ENCODE data around the gene CALML6.

The CALML6 gene

DNA sequence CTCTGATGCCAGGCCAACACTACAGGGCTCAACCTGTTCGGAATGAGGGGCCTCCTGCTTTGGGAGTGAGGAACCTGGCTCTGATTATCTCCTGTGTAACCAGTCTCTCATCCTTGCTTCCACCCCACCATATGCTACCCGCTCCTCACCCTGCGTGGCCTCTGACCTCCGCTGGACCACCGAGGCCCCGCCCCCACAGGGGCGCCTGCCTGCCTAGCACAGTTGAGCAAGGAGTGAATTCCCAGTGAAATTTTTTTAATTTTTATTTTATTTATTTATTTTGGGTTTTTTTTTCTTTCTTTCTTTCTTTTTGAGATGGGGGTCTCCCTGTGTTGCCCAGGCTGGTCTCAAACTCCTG is 22.3 kb upstream of the CALML6 start:
- DNase-seq, result no peak

DNA sequence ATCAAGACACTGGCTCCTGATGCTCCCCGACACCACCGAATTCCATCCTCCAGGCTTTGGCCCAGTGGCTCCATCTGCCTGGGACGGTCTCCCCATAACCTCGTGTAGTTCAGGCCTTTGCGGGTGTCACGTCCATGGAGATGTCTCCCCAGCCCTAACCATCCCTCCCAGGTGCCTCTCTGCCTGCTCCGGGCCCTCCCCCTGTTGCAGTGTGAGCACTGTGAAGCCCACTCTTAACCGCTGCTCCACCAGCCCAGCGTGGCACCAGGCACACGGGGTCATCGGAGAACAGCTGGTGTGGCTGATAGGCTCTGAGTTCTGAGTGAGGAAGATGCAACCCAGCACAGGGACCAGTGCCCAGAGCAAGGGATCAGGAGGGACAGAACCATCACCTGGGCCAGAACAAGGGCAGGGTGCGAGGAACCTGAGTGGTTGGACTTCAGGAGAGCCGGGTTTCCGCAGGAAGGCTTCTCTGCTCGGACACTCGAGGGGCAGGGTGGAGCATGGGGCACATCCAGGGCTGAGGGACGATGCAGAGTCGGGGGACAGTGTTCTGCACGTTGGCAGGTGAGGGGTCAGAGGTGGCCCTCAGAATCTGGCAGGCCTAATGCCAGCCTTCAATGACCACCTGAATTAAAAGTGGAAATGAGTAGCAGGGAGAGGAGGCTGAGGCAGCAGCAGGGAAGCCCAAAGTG is 21.6 kb upstream of the CALML6 start:
- no peak for DNase-seq

DNA sequence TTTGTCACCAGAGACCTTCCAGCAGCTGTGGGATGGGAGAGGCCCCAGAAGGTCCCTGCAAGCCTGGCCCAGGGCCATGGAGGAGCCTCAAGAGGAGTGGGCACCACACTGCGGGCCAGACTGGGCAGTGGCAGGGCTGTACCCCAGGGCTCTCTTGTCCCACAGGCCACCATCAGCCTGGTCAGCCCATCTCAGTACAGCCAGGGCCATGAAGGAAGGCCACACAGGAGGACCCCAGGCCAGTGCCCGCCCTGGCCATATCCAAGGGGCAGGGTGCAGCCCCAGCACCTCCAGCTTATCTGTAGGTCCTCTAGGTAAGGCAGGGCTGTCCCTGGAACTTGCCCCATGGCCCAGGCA is 21.1 kb upstream of the CALML6 start:
- DNase-seq, result no peak

DNA sequence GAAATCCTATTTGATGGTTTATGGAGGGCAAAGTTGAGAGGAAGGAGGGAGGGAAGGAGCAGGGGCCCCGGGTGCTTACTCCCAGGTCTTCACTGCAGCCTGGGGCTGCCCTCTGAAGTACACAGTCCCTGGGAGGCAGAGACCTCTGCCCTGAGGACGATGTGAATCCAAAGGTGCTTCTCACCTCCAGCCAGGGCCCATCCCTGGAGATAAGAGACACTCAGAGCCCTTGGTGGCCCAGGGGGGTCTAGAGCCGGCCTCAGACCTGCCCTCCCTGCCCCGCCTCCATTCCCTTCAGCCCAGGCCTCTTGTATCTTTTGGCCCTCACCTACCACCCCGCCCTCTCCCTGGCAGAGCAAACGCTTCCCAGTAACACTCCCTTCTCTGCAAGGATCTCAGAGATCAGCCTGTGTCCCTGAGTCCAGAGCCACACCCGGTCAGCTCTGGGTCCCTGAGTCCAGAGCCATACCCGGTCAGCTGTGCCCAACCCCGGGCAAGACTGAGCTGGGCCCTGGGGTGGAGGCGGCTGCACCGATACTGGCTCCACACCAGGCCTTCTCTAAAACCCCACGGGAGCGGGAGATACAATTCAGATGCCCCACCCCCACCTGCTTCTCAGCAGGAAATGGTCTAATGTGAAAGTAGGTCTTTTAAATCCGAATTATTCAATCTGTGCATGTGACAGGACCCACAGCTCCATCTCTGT is 20.6 kb upstream of the CALML6 start:
- no peak for DNase-seq

DNA sequence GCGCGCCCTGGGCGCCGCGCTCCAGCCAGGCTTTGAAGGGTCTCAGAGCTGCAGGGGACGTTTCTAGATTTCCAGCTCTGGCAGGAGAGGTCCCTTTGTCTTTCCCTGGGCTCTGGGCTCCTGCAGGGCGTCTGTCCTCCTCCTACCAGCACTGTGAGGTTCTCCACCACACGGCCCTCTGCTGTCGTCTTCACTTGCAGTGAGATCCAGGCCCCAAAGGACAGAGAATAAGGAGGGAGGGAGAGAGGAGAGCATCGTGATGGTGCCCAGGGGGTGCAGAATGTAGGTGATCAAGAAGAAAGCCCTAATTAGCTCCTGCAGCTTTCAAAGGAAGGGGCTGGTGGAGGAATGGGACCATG is 20.0 kb upstream of the CALML6 start:
- no peak for DNase-seq

DNA sequence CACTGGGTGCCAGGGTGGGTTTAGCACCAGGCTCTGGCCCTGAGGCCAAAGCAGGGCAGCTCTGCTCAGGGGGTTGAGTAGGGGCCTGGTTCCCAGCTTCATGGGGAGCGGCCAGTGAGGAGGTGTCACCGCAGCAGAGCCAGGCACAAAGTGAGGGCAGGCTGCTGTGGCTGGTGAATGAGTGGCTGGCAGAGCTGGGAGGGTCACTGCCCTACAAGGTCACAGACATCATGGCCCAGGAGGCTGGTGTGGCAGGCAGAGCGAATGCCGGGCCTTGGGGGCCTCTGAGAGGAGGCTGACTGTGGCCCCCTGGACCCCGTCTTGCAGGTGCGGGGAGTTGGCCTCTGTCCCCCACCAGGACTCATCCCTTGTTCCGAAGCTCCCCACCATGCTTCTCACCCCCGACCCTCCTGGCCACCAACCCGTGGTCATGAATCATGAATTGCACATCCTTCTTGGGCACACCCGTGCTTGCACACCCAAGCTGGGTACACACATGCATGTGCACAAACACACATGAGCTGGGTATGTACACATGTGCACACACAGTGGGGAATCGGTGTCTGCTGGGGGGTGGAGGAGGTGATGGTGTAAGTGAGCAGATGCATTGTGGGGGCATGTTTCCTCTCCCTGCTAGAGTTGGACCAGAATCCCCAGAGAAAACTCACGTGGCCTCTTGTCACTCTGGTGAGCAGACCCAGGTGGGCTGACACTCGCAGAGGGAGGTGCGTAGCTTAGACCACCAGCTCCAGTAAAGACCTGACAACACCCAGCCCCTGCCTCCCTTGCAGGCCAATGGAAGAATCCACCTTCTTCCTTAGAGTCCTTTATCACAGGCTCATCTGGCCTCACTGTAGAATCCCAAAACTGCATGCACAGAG is 19.4 kb upstream of the CALML6 start:
- no peak for DNase-seq

DNA sequence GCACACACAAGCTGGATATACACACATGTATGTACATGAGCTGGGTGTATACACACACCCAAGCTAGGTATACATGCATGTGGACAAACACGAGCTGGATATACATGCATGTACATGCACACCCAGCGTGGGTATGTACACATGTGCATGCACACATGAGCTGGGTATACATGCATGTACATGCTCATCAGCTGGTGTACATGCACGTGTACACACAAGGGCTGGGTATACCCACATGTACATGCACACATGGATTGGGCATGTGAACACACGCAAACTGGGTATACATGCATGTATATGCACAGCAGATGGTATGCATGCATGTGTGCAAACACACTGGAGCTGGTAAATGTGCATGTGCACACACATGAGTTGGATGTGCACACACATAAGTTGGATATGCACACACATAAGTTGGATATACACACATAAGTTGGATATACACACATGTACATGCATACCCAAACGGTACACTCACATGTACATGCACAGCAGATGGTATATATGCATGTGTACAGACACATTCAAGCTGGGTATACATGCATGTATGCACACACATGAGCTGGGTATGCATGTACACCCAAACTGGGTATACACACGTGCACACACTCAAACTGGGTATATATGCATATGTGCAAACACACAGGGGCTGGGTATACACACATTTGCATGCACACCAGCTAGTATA is 16.7 kb upstream of the CALML6 start:
- no peak for DNase-seq

DNA sequence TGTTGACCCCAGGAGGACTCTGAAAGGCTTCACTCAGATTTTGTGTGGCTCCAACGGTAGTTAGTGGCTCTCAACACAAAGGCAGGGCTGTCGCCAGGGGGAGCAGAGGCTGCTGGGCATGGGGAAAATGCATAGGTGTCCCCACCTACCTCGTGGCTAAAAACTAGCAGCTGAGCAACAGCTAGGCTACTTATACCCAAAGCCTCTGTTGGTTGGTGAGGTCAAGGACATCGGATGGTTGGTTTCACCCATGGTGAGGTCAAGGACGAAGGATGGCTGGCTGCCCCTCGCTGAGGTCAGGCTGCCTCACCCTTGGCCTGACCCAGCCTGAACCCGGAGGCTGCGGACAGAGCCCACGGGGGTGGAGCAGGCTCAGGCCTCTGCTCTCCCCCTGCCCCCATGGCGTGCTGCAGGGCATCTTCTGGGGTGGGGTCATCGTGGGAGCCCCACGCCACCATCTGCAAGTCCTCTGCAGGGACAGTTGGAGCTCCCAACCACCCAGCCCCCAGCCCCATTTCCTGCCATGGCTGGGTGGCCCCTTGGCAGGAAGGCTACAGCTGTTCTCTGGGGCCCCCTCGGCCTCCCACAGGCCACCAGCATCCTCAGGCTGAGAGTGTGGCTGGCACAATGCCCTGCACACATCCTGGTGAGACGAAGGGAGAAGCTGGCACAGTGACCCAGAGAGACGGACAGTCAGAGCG is 15.6 kb upstream of the CALML6 start:
- DNase-seq, result no peak

DNA sequence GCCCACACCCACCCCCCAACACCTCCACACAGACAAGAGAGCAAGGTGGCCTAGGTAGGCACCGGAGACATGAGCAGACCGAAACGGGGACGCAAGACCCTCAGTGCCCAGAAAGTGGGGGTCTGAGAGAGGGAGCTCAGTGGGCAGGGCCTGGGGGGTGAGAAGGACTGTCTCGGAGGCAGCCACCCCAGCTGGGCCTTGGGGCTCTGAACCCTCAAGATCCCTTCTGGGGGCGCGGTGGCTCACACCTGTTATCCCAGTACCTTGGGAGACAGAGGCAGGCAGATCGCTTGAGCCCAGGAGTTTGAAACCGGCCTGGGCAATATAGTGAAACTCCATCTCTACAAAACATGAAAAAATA is 15.1 kb upstream of the CALML6 start:
- DNase-seq, result no peak

DNA sequence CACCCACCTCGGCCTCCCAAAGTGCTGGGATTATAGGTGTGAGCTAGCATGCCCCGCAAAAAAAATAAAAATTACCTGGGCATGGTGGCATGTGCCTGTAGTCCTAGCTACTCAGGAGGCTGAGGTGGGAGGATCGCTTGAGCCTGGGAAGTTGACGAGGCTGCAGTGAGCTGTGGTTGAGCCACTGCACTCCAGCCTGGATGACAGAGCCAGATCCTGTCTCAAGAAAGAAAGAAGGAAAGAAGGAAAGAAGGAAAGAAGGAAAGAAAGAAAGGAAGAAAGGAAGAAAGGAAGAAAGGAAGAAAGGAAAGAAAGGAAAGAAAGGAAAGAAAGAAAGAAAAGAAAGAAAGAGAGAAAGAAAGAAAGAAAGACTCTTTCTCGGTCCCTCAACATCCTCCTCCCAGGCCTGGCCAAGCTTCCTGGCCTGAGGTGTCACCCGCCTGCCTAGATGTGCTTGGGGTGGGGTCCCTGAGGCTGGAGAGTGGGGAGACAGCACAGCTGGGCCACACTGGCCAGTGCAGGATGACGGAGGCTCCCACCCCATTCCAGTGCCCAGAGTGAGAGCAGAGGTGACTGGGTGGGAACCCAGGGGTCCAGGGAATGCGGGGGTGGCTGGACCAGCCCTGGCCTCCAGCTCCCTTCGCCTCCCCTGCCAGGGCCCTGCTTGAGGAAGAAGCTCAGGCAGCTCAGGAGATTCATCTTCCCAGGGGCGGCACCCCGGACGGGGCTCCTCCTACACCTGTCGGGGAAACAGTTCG is 14.0 kb upstream of the CALML6 start:
- DNase-seq, result no peak

DNA sequence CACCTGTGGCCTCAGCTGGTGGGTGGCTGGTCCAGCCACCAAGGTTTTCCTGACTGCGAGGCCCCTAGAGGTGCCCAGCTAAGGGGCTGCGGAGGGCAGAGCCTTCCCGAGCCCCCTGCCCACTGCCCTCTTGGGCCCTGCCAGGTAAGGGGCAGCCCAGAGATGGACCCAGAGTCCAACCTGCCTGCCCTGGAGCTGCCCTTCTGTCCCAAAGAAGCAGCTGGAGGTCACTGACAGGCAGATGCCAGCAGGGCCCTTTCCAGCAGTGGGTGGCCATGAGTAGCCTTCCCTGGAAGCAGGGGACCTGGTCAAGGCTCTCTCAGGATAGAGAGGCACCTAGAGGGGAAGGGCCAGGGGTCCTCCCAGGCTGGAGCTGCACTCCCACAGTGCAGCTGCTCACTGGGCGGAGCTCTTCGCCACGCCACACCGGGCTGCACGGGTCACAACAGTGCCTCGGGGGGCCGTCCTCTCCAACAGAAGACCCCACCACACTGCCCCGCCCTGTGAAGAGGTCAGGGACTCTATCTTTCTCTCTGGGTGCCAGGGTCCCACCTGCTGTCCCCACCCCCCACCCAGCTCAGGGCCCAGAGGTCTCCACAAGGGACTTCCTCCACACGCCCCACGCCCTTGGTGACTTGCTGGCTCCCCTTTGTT is 13.3 kb upstream of the CALML6 start:
- no peak for DNase-seq

DNA sequence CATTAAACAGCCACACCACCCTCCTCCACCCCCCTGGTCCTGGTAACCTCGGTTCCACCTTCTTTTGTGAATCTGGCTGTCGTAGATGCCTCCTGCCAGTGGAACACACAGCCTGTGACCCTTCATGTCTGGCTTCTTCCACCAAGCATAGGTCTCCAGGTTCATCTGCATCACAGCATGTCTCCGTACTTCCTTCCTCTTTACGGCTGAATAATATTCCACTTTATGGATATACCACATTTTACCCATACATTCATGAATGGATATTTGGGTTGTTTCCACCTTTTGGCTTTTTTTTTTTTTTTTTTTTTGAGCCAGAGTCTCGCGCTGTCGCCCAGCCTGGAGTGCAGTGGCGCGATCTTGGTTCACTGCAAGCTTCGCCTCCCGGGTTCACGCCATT is 11.8 kb upstream of the CALML6 start:
- no peak for DNase-seq

DNA sequence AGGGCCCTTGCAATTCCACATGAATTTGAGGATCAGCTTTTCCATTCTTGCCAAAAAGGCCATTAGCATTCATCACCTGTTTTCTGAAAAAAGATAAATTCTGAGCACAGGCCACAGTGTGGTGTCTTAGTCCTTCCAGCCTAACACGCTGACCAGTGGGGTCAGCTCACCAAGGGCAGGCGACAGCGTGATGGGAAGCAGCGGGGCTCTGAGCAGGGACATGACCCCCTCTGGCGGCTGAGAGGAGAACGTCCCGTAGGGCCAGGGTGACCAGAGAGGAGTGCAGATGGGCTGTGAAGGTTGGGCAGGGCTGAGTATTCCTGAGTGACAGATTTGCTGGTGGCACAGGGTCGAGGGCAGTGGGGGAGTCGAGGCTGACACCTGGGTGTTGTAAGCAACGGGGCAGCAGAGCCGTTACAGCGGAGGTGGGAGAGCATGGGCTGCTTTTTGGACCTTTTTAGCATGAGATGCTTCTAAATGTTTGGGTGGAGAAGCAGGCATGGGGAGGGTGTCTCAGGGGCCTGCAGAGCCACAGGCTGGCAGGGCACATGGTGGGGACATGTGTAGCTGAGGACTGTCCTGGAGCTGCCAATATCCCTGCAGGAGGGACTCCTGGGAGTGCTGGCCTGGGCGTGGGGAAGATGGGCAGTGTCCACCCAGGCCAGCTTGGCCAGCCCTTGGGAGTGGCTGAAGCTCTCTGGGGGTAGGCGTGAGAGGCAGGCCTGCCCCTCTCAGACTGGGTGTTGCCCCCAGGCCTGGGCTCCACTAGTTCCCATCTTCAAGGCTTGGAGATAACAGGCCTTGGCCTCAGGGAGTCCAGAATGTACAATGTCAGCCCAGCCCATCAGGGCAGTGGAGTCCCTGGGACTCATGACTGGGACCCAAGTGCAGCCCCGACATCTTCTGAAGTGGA is 8.6 kb upstream of the CALML6 start:
- peak; percentile 63 for DNase-seq

DNA sequence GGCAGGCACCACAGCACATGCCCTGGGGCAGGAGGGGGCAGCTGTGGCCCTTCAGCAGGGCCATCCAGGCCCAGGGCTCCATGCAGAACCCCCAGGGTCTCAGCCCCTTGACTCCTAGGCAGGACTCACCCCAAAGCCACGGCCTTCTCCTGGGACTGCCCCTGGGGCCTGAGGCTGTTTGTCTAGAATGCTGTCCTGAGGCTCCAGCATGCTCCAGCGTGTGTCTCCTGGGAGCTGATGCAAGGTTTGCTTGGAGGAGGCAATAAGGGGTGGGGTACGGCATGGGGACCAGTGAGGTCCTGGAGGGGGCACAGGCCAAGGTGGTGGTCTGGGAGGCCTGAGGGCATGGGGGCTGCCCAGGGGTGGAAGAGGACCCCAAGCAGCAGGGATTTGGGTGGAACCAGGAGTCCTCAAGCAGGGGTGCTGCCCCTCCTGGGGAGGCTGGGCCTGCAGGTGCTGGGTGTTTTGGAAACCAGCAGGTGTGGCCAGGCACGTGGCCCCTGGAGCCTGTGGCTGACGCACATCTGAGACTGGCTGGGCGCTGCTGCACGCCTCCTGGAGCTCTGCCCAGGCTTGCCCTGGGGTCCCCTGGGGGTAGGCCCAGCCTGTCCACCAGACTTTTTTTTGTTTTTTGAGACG is 7.8 kb upstream of the CALML6 start:
- no peak for DNase-seq

DNA sequence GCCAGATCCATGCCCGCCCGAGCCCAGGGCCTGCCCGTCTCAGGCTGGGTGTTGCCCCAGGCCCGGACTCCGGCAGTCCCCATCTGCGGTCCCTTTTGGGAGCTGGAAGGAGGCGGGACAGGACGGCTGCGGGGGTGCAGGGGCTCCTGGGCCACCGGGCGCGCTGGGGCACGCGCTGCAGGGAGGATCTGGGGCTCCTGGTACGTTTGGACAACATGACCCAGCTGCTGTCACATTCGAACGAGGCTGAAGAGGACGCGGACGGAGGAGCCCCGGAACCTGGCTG is 6.6 kb upstream of the CALML6 start:
- DNase-seq, result no peak

DNA sequence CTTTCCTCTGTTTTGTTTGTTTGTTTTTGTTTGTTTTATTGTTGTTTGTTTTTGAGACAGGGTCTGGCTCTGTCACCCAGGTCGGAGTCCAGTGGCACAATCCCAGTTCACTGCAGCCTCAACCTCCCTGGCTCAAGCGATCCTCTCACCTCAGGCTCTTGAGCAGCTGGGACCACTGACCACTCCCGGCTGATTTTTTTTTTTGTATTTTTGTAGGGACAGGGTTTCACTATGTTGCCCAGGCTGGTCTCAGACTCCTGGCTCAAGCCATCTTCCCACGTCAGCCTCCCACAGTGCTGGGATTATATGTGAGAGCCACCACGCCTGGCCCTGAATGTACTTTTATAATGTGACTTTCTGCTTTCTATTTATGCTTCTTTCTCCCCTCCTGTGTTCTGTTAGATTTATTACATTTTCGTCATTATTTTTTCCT is 5.0 kb upstream of the CALML6 start:
- DNase-seq, result no peak

DNA sequence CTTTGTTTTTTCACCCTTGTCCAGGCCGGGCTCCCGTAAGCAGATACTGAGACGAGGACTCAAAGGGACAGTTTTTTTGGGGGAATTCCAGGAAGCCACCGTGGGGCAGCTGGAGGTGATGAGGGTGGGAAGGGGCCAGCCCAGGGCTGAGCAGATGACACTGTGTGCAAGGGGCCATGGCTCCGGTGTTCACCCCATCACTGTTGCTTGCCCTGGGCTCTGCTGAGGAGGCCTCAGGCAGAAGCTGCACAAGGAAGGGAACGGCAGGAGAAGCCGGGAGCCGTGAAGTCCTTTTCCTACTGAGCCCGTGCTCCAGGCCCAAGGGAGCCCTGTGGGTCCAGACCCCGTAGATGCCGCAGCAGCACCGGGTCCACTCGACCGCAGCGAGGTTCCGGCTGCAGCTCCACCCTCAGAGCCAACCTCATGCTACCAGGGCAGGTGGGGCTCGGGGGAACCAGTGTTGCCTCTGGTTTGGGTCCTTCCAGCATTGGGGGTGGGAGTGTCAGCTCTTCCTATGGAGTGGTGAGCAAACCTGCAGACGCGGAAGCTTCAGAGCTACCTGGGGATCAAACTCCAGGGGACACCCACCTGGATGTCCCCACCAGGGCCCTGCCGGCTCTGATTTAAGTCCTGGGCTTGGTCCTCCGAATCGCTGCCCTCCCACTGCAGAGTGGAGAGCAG is 4.3 kb upstream of the CALML6 start:
- DNase-seq, result no peak

DNA sequence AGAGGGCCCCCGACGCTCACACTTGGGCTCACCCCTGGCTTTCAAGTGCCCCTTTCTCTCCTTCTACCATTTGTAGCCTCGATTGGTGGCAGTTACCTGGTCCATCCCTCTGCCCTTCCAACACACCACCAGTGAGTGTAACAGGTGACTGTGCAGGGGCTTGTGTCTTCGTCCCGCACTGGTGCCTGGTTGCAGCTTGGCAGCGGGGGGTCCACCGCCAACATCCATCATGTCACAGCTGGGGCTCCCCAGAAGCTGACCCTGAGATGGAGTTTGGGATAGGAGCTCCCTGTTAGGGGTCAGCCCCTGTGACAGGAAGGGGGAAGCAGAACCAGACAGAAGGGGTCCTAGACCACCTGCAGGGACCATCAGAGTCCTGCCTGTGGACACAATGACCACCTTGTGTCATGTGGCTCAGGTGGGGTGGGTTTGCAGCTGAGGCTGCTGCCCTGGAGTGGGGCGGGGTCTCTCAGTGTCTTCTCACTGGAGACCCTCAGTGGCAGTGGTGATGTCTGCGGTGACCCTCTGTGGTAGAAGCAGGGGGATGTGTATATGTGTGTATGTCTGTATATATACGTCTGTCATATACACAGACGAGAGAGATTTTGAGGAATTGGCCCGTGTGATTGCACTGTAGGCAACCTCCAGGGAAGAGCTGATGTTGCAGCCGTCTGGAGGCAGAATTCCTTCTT is 3.6 kb upstream of the CALML6 start:
- no peak for DNase-seq

Data from activated CD4-positive, alpha-beta T cell treated with anti-CD3 and anti-CD28 coated beads, Interleukin-2, amount 50 U/mL, for 1 hour (primary cell).